ENCODE measurements around the gene LIPM. TPM values are rescaled to one million over a fixed set of nuclear protein-coding genes. Genes with fewer than 3 reads are reported as not detected.

Gene LIPM, protein sequence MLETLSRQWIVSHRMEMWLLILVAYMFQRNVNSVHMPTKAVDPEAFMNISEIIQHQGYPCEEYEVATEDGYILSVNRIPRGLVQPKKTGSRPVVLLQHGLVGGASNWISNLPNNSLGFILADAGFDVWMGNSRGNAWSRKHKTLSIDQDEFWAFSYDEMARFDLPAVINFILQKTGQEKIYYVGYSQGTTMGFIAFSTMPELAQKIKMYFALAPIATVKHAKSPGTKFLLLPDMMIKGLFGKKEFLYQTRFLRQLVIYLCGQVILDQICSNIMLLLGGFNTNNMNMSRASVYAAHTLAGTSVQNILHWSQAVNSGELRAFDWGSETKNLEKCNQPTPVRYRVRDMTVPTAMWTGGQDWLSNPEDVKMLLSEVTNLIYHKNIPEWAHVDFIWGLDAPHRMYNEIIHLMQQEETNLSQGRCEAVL
- not detected in 3 replicates for total RNA-seq
- long read RNA-seq = 0 reads

DNA sequence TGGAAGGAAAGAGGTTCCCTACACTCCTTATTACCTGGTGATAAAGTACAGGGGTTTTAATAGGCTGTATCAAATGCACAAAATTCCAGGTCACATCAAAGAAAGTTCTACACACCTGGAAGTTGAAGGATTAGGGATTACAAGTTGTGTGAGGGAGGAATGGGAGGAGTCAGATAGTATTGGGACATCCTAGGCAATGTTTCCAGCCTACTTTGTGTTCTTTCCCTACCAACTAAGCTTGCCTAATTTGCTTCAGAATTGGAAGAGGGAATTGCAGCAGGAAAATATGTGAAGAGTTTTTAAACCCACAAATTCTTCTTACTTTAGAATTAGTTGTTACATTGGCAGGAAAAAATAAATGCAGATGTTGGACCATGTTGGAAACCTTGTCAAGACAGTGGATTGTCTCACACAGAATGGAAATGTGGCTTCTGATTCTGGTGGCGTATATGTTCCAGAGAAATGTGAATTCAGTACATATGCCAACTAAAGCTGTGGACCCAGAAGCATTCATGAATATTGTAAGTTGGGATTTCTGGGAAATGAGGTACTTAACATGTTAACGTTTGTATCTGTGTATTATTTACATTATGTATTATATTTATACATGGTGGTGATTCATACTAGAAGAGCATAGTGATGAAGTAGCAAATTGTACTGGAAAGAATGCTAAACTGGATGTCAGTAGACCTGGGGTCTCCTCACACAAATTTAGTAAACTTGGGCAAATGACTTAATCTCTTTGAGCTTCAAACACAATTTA, at the start of gene LIPM:
LIPM (plus strand) TSS at position 208 of the 763 bp plus-strand sequence; CDS start at position 375, 167 bp downstream.
- H3K9me3 Mint-ChIP-seq (ENCODE audit: low read depth) = no peaks in the 10 kb centered on the region
- H3K4me3 Mint-ChIP-seq (ENCODE audit: unreplicated experiment) = no peak within 1 kb of the TSS
- no peak for DNase-seq (ENCODE audit: low spot score)
- peaks cover 3% of the 10 kb centered on the region for H3K27me3 Mint-ChIP-seq (ENCODE audit: low read depth)
- TF ChIP-seq, protein P1, sequence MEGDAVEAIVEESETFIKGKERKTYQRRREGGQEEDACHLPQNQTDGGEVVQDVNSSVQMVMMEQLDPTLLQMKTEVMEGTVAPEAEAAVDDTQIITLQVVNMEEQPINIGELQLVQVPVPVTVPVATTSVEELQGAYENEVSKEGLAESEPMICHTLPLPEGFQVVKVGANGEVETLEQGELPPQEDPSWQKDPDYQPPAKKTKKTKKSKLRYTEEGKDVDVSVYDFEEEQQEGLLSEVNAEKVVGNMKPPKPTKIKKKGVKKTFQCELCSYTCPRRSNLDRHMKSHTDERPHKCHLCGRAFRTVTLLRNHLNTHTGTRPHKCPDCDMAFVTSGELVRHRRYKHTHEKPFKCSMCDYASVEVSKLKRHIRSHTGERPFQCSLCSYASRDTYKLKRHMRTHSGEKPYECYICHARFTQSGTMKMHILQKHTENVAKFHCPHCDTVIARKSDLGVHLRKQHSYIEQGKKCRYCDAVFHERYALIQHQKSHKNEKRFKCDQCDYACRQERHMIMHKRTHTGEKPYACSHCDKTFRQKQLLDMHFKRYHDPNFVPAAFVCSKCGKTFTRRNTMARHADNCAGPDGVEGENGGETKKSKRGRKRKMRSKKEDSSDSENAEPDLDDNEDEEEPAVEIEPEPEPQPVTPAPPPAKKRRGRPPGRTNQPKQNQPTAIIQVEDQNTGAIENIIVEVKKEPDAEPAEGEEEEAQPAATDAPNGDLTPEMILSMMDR (IDR thresholded peaks at IDR 0.05) = no peak
- no peaks in the 10 kb centered on the region for H3K36me3 Mint-ChIP-seq (ENCODE audit: low read depth)
- peaks cover 2% of the 10 kb centered on the region for H3K4me1 Mint-ChIP-seq (ENCODE audit: low read depth)
- H3K27ac Mint-ChIP-seq (ENCODE audit: unreplicated experiment) = no peak within 1 kb of the TSS

DNA sequence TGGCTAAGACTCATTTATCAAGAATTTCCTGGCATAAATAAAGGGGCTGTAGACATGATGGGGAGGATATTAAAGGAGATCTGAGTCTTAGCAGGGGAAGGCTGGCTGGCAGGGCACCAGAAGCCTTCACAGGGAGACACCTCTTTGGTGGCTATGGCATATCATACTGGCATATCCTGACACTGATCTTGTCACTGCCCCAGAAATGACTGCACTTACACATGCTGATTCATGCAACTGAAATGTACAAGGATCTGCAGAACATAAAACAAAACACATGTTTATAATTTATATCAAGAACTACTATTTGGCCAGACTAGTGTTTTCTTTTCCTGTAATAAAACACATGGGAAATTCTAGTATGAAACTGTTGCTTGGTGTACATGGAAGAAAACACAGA, 48.2 kb upstream of the LIPM start:
- no peak for DNase-seq (ENCODE audit: low spot score)

DNA sequence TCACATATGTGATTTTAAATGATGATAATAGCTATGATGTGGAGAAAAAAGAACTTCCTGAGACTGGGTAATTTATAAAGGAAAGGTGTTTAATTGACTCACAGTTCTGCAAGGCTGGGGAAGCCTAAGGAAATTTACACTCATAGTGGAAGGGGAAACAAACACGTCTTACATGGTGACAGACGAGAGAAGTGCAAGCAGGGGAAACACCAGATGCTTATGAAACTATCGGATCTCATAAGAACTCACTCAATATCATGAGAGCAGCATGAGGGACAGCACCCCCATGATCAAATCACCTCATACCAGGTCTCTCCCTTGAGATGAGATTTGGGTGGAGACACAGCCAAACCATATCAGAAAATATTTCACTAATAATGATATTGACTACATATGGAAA, 46.8 kb upstream of the LIPM start:
- DNase-seq (ENCODE audit: low spot score) = no peak
- TF ChIP-seq, protein P1 (IDR thresholded peaks at IDR 0.05) = no peak

More for the DNA sequence above, 48.2 kb upstream of the LIPM start:
- no peaks in the 10 kb centered on the region for H3K36me3 Mint-ChIP-seq (ENCODE audit: low read depth)
- TF ChIP-seq, protein P1 (IDR thresholded peaks at IDR 0.05) = no peak
- no peak overlapping the region for H3K4me3 Mint-ChIP-seq (ENCODE audit: unreplicated experiment)
- H3K4me1 Mint-ChIP-seq (ENCODE audit: low read depth) = peaks cover 8% of the 10 kb centered on the region
- peaks cover 4% of the 10 kb centered on the region for H3K27me3 Mint-ChIP-seq (ENCODE audit: low read depth)
- H3K27ac Mint-ChIP-seq (ENCODE audit: unreplicated experiment) = no peak overlapping the region
- H3K9me3 Mint-ChIP-seq (ENCODE audit: low read depth) = peaks cover 8% of the 10 kb centered on the region

DNA sequence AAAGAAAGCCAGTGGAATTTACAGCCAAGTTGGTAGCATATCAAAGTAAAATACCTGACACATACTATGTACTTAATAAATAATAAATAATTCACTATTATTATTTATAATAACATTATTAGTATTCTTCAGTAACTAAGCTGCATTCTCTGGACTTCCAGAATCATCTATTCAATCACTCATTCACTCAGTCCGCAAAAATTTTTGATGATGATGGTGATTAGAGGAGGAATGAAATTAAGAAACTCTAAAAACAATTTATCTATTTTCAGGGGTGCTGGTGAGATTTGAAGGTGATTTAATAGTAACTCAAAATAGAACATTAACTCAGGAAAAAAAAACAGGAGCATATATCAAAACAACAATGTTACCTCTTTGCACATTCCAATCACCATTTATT, 45.9 kb upstream of the LIPM start:
- no peak overlapping the region for H3K27ac Mint-ChIP-seq (ENCODE audit: unreplicated experiment)
- H3K9me3 Mint-ChIP-seq (ENCODE audit: low read depth) = no peaks in the 10 kb centered on the region
- H3K36me3 Mint-ChIP-seq (ENCODE audit: low read depth) = no peaks in the 10 kb centered on the region
- H3K27me3 Mint-ChIP-seq (ENCODE audit: low read depth) = peaks cover 12% of the 10 kb centered on the region
- TF ChIP-seq, protein P1 (IDR thresholded peaks at IDR 0.05) = no peak
- H3K4me1 Mint-ChIP-seq (ENCODE audit: low read depth) = peaks cover 8% of the 10 kb centered on the region
- no peak overlapping the region for H3K4me3 Mint-ChIP-seq (ENCODE audit: unreplicated experiment)
- no peak for DNase-seq (ENCODE audit: low spot score)

More for the DNA sequence above, 46.8 kb upstream of the LIPM start:
- Mint-ChIP-seq H3K27me3 (ENCODE audit: low read depth) (peaks cover 9% of the 10 kb centered on the region), H3K9me3 (ENCODE audit: low read depth) (no peaks in the 10 kb centered on the region), H3K27ac (ENCODE audit: unreplicated experiment) (no peak overlapping the region), H3K4me1 (ENCODE audit: low read depth) (peaks cover 8% of the 10 kb centered on the region), H3K4me3 (ENCODE audit: unreplicated experiment) (no peak overlapping the region), H3K36me3 (ENCODE audit: low read depth) (no peaks in the 10 kb centered on the region)

DNA sequence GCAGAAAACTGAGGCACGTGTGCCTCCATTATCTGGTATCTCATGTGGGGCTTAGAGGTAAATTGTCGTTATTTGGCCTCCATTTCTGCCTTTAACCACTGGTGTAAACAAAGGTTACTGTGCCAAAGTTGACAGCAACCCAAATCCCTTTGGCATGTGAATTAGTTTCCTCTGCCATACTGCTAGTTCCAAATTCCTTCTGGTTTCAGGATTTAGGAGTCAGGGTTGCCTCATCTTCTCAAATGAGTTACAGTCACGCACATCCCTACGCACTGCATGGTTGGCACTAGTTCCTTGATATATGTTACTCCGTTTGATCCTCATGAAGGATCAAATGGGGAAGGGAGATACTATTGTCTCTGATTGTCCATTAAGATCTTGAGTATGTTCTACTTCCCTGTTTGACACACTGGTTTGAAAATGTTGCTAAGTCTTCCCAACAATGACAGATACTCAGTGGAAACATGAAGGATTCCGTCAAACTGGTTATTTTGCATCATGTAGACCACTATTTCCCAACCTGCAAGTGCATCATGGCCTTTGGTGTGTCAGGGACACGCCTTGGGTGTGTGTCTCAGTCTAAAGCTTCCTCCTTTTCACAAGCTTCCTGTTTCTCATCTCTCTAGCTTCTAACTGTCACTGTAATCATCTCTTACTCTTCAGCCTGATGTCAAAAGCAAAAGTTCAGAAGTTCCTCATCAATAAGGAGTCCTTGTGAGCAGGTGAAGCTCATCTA, 43.0 kb upstream of the LIPM start, which contains the start of gene LIPN:
LIPN (plus strand) TSS at position 655 of the 736 bp plus-strand sequence. CDS start 1,386 bp downstream, outside the sequence.
- Mint-ChIP-seq H3K36me3 (ENCODE audit: low read depth) (no peaks in the 10 kb centered on the region), H3K27me3 (ENCODE audit: low read depth) (peaks cover 14% of the 10 kb centered on the region), H3K27ac (ENCODE audit: unreplicated experiment) (no peak within 1 kb of the TSS), H3K4me1 (ENCODE audit: low read depth) (peaks cover 2% of the 10 kb centered on the region), H3K4me3 (ENCODE audit: unreplicated experiment) (no peak within 1 kb of the TSS), H3K9me3 (ENCODE audit: low read depth) (no peaks in the 10 kb centered on the region)
- no peak for DNase-seq (ENCODE audit: low spot score)
- TF ChIP-seq, protein P1 (IDR thresholded peaks at IDR 0.05) = no peak
